Fibroblast of lung (primary cell): ENCODE results near the gene RAB19. TPM values are rescaled to one million over a fixed set of nuclear protein-coding genes. Genes with fewer than 3 reads are reported as not detected.

Source experiments
- DNase-seq, 2 donors: peaks; one replicate each; pipeline versions ENCODE4 v3.0.0 to v3.0.0-alpha.2; 2010; ENCODE audit warnings: low read depth in 2 of 2
- H2AFZ ChIP-seq: 2 replicates; pipeline ENCODE4 v1.5.1; 2012; ENCODE audit warnings: low read length, control low read depth, inconsistent platforms
- H3K27ac ChIP-seq: 2 replicates; pipeline ENCODE4 v1.5.1; 2011; ENCODE audit warnings: low read length, control low read depth; ENCODE audit not compliant: insufficient read depth
- H3K27me3 ChIP-seq: 2 replicates; pipeline ENCODE4 v1.5.1; 2011; ENCODE audit warnings: mild to moderate bottlenecking, low read length; ENCODE audit not compliant: control insufficient read depth, insufficient read depth
- H3K36me3 ChIP-seq: 2 replicates; pipeline ENCODE4 v1.5.1; 2011; ENCODE audit warnings: low read length; ENCODE audit not compliant: control insufficient read depth, insufficient read depth
- H3K4me1 ChIP-seq: 2 replicates; pipeline ENCODE4 v1.5.1; 2011; ENCODE audit warnings: low read length; ENCODE audit not compliant: control insufficient read depth, insufficient read depth; ENCODE audit errors: extremely low read depth
- H3K4me2 ChIP-seq: 2 replicates; pipeline ENCODE4 v1.5.1; 2011; ENCODE audit warnings: low read length, control low read depth; ENCODE audit not compliant: insufficient read depth; ENCODE audit errors: extremely low read depth
- H3K4me3 ChIP-seq, 4 experiments: fragments of 200-600 bp in 1 of 4; sonication (generic) in 1 of 4; replicated peaks in 1 of 4; 2 replicates each; pipeline ENCODE4 v1.5.1; 2011 to 2016; ENCODE audit warnings: low read length in 4 of 4, low read depth in 3 of 4, mild to moderate bottlenecking in 3 of 4, control low read depth in 2 of 4, inconsistent platforms in 1 of 4, mixed read lengths in 1 of 4; ENCODE audit not compliant: insufficient read depth in 1 of 4; ENCODE audit errors: control extremely low read depth in 1 of 4
- H3K79me2 ChIP-seq: 2 replicates; pipeline ENCODE4 v1.5.1; 2012; ENCODE audit warnings: mild to moderate bottlenecking, low read length, inconsistent platforms; ENCODE audit not compliant: control insufficient read depth, insufficient read depth
- H3K9ac ChIP-seq: 2 replicates; pipeline ENCODE4 v1.5.1; 2011; ENCODE audit warnings: mild to moderate bottlenecking, low read length, control low read depth; ENCODE audit not compliant: insufficient read depth
- H3K9me3 ChIP-seq: 2 replicates; pipeline ENCODE4 v1.5.1; 2012; ENCODE audit warnings: low read depth, low read length; ENCODE audit not compliant: control insufficient read depth, insufficient read depth
- H4K20me1 ChIP-seq: 2 replicates; pipeline ENCODE4 v1.5.1; 2011; ENCODE audit warnings: low read length; ENCODE audit not compliant: control insufficient read depth, insufficient read depth; ENCODE audit errors: extremely low read depth
- EZH2 ChIP-seq: IDR thresholded peaks from 2 replicates; pipeline ENCODE4 v1.5.1; 2012; ENCODE audit warnings: low read length, control low read depth, mild to moderate bottlenecking; ENCODE audit errors: missing control alignments
- polyA plus RNA-seq, 2 donors: library from polyadenylated mRNA; depleted of rRNA in 1 of 2; stranded (reverse) in 1 of 2; unstranded in 1 of 2; fragments of >200 nt; gene quantifications; 2 replicates each; pipeline ENCODE4 v1.2.1, GENCODE V29; 2011 to 2012; ENCODE audit warnings: missing spikeins in 1 of 2
- total RNA-seq: library from RNA; depleted of rRNA; stranded (reverse); fragments of >200 nt; gene quantifications from 2 replicates; pipeline ENCODE4 v1.2.1, GENCODE V29; 2014
- TF ChIP-seq, protein P1 (sequence below), 2 donors: IDR thresholded peaks in 1 of 2; conservative IDR thresholded peaks in 1 of 2; 1 replicate in 1 of 2; 2 replicates in 1 of 2; pipeline ENCODE4 v1.5.1; 2011 to 2012; ENCODE audit warnings: low read length in 2 of 2, control low read depth in 1 of 2, inconsistent platforms in 1 of 2, low read depth in 1 of 2, mild to moderate bottlenecking in 1 of 2

RAB19 gene
- total and polyA plus RNA-seq, 2 donors (not counting 1 experiment from before 2014, with no cell fraction given): not detected

DNA sequence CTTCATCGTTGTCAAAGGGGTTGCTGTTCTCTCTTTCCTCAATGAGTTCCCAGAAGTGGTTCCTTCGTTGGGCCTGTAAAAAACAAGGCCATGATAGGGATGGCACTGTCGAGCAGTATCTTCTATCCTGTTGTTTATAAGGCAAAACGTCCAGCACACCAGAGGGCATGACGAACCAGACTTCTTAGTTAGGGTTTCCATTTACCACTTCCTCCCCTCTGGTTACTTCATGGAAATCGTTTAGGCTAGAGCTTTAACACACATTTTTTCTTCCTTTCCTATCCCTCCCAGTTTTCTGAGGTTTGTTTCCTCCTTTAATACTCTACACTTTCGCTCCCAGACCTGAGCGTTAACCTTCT is 50.8 kb downstream of the RAB19 start:
- H3K4me2 ChIP-seq: no peak overlapping the region
- no peak overlapping the region for H3K27ac ChIP-seq
- peaks cover 6% of the 10 kb centered on the region for H3K36me3 ChIP-seq
- TF ChIP-seq, protein P1, sequence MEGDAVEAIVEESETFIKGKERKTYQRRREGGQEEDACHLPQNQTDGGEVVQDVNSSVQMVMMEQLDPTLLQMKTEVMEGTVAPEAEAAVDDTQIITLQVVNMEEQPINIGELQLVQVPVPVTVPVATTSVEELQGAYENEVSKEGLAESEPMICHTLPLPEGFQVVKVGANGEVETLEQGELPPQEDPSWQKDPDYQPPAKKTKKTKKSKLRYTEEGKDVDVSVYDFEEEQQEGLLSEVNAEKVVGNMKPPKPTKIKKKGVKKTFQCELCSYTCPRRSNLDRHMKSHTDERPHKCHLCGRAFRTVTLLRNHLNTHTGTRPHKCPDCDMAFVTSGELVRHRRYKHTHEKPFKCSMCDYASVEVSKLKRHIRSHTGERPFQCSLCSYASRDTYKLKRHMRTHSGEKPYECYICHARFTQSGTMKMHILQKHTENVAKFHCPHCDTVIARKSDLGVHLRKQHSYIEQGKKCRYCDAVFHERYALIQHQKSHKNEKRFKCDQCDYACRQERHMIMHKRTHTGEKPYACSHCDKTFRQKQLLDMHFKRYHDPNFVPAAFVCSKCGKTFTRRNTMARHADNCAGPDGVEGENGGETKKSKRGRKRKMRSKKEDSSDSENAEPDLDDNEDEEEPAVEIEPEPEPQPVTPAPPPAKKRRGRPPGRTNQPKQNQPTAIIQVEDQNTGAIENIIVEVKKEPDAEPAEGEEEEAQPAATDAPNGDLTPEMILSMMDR (conservative IDR thresholded peaks at IDR 0.05 in 1 of 2, IDR thresholded peaks at IDR 0.05 in 1 of 2; ENCODE audit: low read depth in 1 of 2, low read length in 2 of 2): no peak
- no peak for TF ChIP-seq EZH2
- no peaks in the 10 kb centered on the region for H4K20me1 ChIP-seq
- H3K9ac ChIP-seq: no peak overlapping the region
- H2AFZ ChIP-seq: no peak overlapping the region
- H3K79me2 ChIP-seq: no peaks in the 10 kb centered on the region
- no peak for DNase-seq
- no peaks in the 10 kb centered on the region for H3K4me1 ChIP-seq
- no peak overlapping the region for H3K4me3 ChIP-seq
- no peaks in the 10 kb centered on the region for H3K27me3 ChIP-seq
- H3K9me3 ChIP-seq: no peaks in the 10 kb centered on the region

DNA sequence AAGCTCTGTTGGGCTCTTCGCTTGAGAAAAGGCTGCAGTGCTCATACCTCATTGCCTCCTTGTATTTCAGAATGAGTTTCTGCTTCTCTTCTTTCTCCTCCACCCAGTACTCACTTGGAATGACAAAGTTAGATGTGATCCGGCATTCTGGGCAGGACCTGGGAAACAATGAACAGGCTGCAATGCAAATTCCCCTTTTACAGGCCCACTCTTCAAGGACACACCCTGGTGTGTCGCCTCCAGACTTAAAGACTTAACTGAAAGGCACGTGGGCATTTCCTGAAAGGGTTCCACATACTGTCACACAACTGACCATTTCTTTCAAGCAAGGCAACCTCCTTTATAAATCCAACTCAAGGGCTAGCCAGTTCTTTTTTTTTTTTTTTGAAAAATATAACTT is 51.9 kb downstream of the RAB19 start:
- H3K36me3 ChIP-seq: peaks cover 6% of the 10 kb centered on the region

DNA sequence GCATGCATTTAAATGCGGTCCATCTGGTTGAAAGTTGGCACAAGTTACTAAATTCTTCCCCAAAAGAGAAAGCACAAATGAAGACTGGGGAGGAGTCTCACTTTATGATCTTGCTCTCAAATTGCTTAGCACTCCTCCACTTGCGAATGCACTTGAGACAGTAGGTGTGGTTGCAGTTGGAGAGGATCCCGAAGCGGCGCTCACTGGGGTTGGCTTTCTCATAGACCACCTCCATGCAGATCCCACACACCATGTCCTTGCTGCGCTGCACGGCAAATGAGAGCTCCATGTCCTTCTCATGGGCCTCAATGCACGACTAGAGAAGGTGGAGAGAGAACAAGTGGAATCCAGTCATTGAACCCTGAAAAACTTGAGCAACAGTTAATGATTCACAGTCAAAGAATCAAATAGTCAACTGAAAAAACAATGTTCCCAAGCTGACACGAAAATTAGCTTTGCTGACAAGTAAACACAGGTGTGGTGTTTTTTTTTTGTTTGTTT is 52.7 kb downstream of the RAB19 start:
- H3K27me3 ChIP-seq: no peaks in the 10 kb centered on the region
- no peak for DNase-seq

More for the DNA sequence above, 51.9 kb downstream of the RAB19 start:
- Histone ChIP-seq H3K27me3 (no peaks in the 10 kb centered on the region), H2AFZ (no peak overlapping the region), H3K4me3 (no peak overlapping the region), H3K27ac (no peak overlapping the region), H4K20me1 (no peaks in the 10 kb centered on the region), H3K4me1 (no peaks in the 10 kb centered on the region), H3K9me3 (no peaks in the 10 kb centered on the region), H3K9ac (no peak overlapping the region), H3K4me2 (no peak overlapping the region), H3K79me2 (no peaks in the 10 kb centered on the region)
- no peak for DNase-seq
- TF ChIP-seq EZH2: no peak

More for the DNA sequence above, 52.7 kb downstream of the RAB19 start:
- Histone ChIP-seq H3K79me2 (no peaks in the 10 kb centered on the region), H3K9me3 (no peaks in the 10 kb centered on the region), H3K4me1 (no peaks in the 10 kb centered on the region), H3K4me2 (no peak overlapping the region), H4K20me1 (no peaks in the 10 kb centered on the region), H3K36me3 (peaks cover 6% of the 10 kb centered on the region), H3K4me3 (no peak overlapping the region), H3K27ac (no peak overlapping the region), H3K9ac (no peak overlapping the region), H2AFZ (no peak overlapping the region)
- TF ChIP-seq, protein P1 (conservative IDR thresholded peaks at IDR 0.05 in 1 of 2, IDR thresholded peaks at IDR 0.05 in 1 of 2; ENCODE audit: low read depth in 1 of 2, low read length in 2 of 2): no peak
- TF ChIP-seq EZH2: no peak
